ENCODE measurements around the gene TEC. TPM values are rescaled to one million over a fixed set of nuclear protein-coding genes. Genes with fewer than 3 reads are reported as not detected.

TEC gene
- total and polyA plus RNA-seq, 2 of the 8 experiments (the other 6 are each of a cell fraction or from before 2014, with no cell fraction given) = 0.73 to 1.8 TPM

GRCh38 chr4:48196758-48197504, 72.7 kb downstream of the TEC start (continued):
- no peak for TF ChIP-seq SP2 (IDR thresholded peaks at IDR 0.05; ENCODE audit: low read length)
- TF ChIP-seq BCL11A (IDR thresholded peaks at IDR 0.05; ENCODE audit: low read depth in 2 of 2, low read length in 2 of 2) = no peak
- TF ChIP-seq SAP30 (IDR thresholded peaks at IDR 0.05; ENCODE audit: insufficient read depth, insufficient replicate concordance, low read length) = no peak

Data from H1 (cell line).